ENCODE data around the gene MUC5AC.

Gene MUC5AC

GRCh38 chr11:1225386-1226225 is 67.9 kb downstream of the MUC5AC start:
- no peak for TF ChIP-seq POLR2A (IDR thresholded peaks at IDR 0.05; ENCODE audit: low read depth, low read length)
- DNase-seq (ENCODE audit: insufficient read length, low spot score) (no peak), FAIRE-seq (no peak)

GRCh38 chr11:1226226-1226985 is 68.7 kb downstream of the MUC5AC start:
- TF ChIP-seq POLR2A (IDR thresholded peaks at IDR 0.05; ENCODE audit: low read depth, low read length), result no peak
- no peak for DNase-seq (ENCODE audit: insufficient read length, low spot score)
- no peak for FAIRE-seq

- no peak for TF ChIP-seq POLR2A (IDR thresholded peaks at IDR 0.05; ENCODE audit: low read depth, low read length)
- FAIRE-seq, result no peak
- no peak for DNase-seq (ENCODE audit: insufficient read length, low spot score)
Measured at GRCh38 chr11:1226986-1227550, 69.3 kb downstream of the MUC5AC start.

GRCh38 chr11:1227551-1228100 is 69.9 kb downstream of the MUC5AC start:
- no peak for TF ChIP-seq POLR2A (IDR thresholded peaks at IDR 0.05; ENCODE audit: low read depth, low read length)
- no peak for FAIRE-seq
- DNase-seq (ENCODE audit: insufficient read length, low spot score), result no peak

DNA sequence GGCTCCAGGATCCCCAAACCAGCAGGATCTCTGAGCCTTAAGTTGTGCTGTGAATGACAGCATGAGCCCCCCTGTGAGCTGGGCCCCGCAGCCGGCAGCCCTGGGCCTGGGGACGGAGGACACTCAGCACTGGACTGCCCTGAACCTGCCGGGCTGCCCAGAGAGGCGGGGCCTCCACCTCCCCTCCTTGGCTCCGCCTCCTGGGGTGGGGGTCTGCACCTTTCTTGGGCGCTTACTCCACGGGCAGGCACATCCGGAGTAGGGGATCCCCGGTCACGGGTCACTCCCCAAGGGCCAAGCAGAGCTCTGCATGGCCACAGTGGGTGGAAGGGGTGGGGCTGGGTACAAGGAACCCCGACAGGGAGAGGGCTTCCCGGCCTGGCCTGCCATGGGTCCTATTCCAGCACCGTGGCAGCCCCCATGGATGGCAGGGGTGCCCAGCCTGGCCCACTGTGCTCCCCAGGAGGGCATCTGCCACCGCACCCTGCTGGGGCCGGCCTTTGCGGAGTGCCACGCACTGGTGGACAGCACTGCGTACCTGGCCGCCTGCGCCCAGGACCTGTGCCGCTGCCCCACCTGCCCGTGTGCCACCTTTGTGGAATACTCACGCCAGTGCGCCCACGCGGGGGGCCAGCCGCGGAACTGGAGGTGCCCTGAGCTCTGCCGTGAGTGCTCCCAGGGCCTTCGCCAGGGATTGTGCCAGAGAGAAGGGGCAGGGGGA is 70.5 kb downstream of the MUC5AC start:
- DNase-seq (ENCODE audit: insufficient read length, low spot score) (no peak), FAIRE-seq (no peak)
- no peak for TF ChIP-seq POLR2A (IDR thresholded peaks at IDR 0.05; ENCODE audit: low read depth, low read length)

DNA sequence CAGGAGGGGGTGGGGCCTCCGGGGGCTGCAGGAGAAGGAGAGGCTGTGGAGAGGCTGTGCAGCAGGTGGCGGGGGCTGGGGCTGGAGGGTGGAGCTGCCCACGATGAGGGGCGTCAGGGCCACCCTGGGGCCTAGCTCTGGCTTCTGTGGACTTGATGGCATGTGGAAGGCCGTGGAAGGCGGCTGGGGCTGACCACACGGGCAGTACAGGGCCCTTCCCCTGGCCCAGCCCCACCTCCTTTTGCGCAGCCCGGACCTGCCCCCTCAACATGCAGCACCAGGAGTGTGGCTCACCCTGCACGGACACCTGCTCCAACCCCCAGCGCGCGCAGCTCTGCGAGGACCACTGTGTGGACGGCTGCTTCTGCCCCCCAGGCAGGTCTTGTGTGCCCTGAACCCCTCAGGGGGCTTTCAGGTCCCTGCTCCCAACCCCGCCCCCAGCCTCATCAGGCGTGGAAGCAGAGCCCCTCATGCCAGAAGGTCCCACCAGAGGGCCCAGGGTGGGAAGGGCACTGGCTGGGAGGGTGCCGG is 71.2 kb downstream of the MUC5AC start:
- no peak for TF ChIP-seq POLR2A (IDR thresholded peaks at IDR 0.05; ENCODE audit: low read depth, low read length)
- no peak for FAIRE-seq
- no peak for DNase-seq (ENCODE audit: insufficient read length, low spot score)

DNA sequence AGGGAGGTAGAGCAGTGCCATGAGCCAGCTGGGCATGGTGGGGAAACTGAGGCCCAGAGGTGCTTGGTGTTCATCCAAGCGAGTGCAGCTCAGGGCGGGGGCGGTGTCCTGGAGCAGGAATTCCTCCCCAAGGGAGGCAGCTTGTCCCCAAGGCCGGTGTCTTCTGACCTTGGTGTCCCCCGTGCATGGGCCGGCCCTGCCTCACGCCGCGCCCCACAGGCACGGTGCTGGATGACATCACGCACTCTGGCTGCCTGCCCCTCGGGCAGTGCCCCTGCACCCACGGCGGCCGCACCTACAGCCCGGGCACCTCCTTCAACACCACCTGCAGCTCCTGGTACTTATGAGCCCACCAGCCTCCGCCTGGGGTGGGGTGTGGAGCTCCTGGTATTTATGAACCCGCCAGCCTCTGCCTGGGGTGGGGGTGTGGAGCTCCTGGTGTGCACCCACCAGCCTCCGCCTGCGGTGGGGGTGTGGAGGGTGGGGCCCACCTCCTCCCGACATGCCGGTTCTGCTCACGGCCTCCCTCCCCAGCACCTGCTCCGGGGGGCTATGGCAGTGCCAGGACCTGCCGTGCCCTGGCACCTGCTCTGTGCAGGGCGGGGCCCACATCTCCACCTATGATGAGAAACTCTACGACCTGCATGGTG is 71.8 kb downstream of the MUC5AC start:
- FAIRE-seq (no peak), DNase-seq (ENCODE audit: insufficient read length, low spot score) (no peak)
- no peak for TF ChIP-seq POLR2A (IDR thresholded peaks at IDR 0.05; ENCODE audit: low read depth, low read length)

GRCh38 chr11:1230121-1230455 is 72.3 kb downstream of the MUC5AC start:
- DNase-seq (ENCODE audit: insufficient read length, low spot score), result no peak
- TF ChIP-seq POLR2A (IDR thresholded peaks at IDR 0.05; ENCODE audit: low read depth, low read length), result no peak
- no peak for FAIRE-seq

DNA sequence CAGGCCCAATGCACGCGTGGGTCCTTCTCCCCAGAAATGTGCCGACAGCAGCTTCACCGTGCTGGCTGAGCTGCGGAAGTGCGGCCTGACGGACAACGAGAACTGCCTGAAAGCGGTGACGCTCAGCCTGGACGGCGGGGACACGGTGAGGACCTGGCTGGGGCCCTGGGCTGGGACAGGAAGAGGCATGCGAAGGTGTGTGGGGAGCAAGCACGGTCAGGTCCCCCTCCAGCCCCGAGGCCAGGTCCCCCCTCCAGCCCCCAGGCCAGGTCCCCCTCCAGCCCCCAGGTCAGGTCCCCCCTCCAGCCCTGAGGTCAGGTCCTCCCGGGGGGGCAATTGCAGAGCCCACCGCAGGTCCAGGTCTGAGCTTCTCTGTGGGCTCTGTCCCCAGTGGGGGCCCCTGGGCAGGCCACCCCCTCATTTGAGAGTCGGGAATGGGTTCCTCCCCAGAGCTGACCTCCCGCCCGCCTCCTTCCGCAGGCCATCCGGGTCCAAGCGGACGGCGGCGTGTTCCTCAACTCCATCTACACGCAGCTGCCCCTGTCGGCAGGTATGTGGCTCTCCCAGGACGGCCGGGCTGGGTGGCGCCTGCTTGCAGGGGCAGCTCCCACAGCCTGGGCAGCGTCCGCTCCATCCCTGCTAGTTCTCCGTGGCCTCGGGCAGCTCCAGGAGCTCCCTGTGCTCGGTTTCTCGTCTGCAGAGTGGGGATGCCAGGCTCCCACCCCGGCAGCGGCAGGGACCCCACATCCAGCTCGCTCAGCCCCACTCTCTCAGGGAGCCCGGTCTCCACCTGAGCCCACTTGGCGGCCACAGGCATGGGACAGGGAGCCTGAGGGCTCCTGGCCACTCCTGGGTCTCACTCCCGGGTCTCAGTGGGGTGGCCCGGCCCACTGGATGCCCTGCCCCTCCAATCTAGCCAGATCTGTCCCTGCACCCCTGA is 73.0 kb downstream of the MUC5AC start:
- TF ChIP-seq POLR2A (IDR thresholded peaks at IDR 0.05; ENCODE audit: low read depth, low read length), result no peak

GRCh38 chr11:1231396-1232020 is 73.8 kb downstream of the MUC5AC start:
- no peak for DNase-seq (ENCODE audit: insufficient read length, low spot score)
- TF ChIP-seq POLR2A (IDR thresholded peaks at IDR 0.05; ENCODE audit: low read depth, low read length), result no peak
- FAIRE-seq, result no peak

More for the DNA sequence above, 73.0 kb downstream of the MUC5AC start:
- no peak for DNase-seq (ENCODE audit: insufficient read length, low spot score)
- no peak for FAIRE-seq

GRCh38 chr11:1232021-1232882 is 74.5 kb downstream of the MUC5AC start:
- no peak for FAIRE-seq
- DNase-seq (ENCODE audit: insufficient read length, low spot score), result no peak
- no peak for TF ChIP-seq POLR2A (IDR thresholded peaks at IDR 0.05; ENCODE audit: low read depth, low read length)

All from H54 (cell line).